Fibroblast of the aortic adventitia (primary cell): Measurements from ENCODE around the gene CHRNA7. TPM values are rescaled to one million over a fixed set of nuclear protein-coding genes. Genes with fewer than 3 reads are reported as not detected.
"Not testable (repeated sequence)": the region's sequence is repeated elsewhere in the genome, so short reads cannot be mapped to it uniquely, and the experiment has no call there.

Experiments
- DNase-seq: peaks from one replicate; pipeline ENCODE4 v3.0.0-alpha.2; 2010; ENCODE audit warnings: low read depth
- H3K4me3 ChIP-seq: 2 replicates; pipeline ENCODE4 v1.5.1; 2011; ENCODE audit warnings: low read depth, mild to moderate bottlenecking, control low read depth, low read length, moderate library complexity
- CTCF ChIP-seq: IDR thresholded peaks from 2 replicates; pipeline ENCODE4 v1.5.1; 2011; ENCODE audit warnings: mild to moderate bottlenecking, low read length, control low read depth, inconsistent platforms; ENCODE audit not compliant: insufficient read depth
- total RNA-seq: library from RNA; depleted of rRNA; stranded (reverse); fragments of >200 nt; gene quantifications from 2 replicates; pipeline ENCODE4 v1.2.3, GENCODE V29; 2012; ENCODE audit warnings: low replicate concordance

The CHRNA7 gene
- total RNA-seq, 1 donor: 0.18 TPM

GRCh38 chr15:32134842-32135241 lies 104.5 kb downstream of the CHRNA7 start:
- DNase-seq: no peak
- no peak overlapping the region for H3K4me3 ChIP-seq
- no peak for TF ChIP-seq CTCF

- no peak for DNase-seq
- H3K4me3 ChIP-seq: no peak overlapping the region
- TF ChIP-seq CTCF: no peak
Observed at GRCh38 chr15:32135335-32135734, 105.0 kb downstream of the CHRNA7 start.

- DNase-seq, H3K4me3 ChIP-seq: not testable (repeated sequence)
Observed at GRCh38 chr15:32145512-32145911, 115.2 kb downstream of the CHRNA7 start.

GRCh38 chr15:32148833-32149555 lies 118.7 kb downstream of the CHRNA7 start:
- TF ChIP-seq CTCF: no peak
- DNase-seq: no peak
- H3K4me3 ChIP-seq: no peak overlapping the region

GRCh38 chr15:32152574-32152973 lies 122.3 kb downstream of the CHRNA7 start:
- no peak for DNase-seq
- TF ChIP-seq CTCF: no peak
- H3K4me3 ChIP-seq: no peak overlapping the region

- DNase-seq, H3K4me3 ChIP-seq: not testable (repeated sequence)
Observed at GRCh38 chr15:32153868-32154623, 123.7 kb downstream of the CHRNA7 start.

- not testable (repeated sequence) for H3K4me3 ChIP-seq
Observed at GRCh38 chr15:32162143-32162542, 131.8 kb downstream of the CHRNA7 start.

GRCh38 chr15:32164065-32164464 lies 133.8 kb downstream of the CHRNA7 start:
- H3K4me3 ChIP-seq, DNase-seq: not testable (repeated sequence)

More at GRCh38 chr15:32162143-32162542, 131.8 kb downstream of the CHRNA7 start:
- DNase-seq: not testable (repeated sequence)

GRCh38 chr15:32164747-32165146 lies 134.4 kb downstream of the CHRNA7 start:
- not testable (repeated sequence) for DNase-seq, H3K4me3 ChIP-seq

- not testable (repeated sequence) for H3K4me3 ChIP-seq, DNase-seq
Observed at GRCh38 chr15:32165775-32166174, 135.5 kb downstream of the CHRNA7 start.

GRCh38 chr15:32166270-32166669 lies 136.0 kb downstream of the CHRNA7 start:
- H3K4me3 ChIP-seq, DNase-seq: not testable (repeated sequence)

- DNase-seq, H3K4me3 ChIP-seq: not testable (repeated sequence)
Observed at GRCh38 chr15:32167913-32168312, 137.6 kb downstream of the CHRNA7 start.

GRCh38 chr15:32180579-32180978 lies 150.3 kb downstream of the CHRNA7 start:
- not testable (repeated sequence) for H3K4me3 ChIP-seq, DNase-seq

- not testable (repeated sequence) for DNase-seq
Observed at GRCh38 chr15:32193780-32194179, 163.5 kb downstream of the CHRNA7 start.

More at GRCh38 chr15:32193780-32194179, 163.5 kb downstream of the CHRNA7 start:
- H3K4me3 ChIP-seq: not testable (repeated sequence)
